Activated T-cell treated with anti-CD3 and anti-CD28 coated beads for 24 hours (primary cell): ENCODE results near the gene RAP1GDS1.
"Not testable (repeated sequence)": the region's sequence is repeated elsewhere in the genome, so short reads cannot be mapped to it uniquely, and the experiment has no call there.

Experiments used
- DNase-seq: peaks from one replicate; pipeline ENCODE4 v3.0.0-alpha.2; 2020; ENCODE audit warnings: low read depth

Gene RAP1GDS1

GRCh38 chr4:98433691-98434090 lies 172.5 kb downstream of the RAP1GDS1 start:
- DNase-seq = no peak

DNA sequence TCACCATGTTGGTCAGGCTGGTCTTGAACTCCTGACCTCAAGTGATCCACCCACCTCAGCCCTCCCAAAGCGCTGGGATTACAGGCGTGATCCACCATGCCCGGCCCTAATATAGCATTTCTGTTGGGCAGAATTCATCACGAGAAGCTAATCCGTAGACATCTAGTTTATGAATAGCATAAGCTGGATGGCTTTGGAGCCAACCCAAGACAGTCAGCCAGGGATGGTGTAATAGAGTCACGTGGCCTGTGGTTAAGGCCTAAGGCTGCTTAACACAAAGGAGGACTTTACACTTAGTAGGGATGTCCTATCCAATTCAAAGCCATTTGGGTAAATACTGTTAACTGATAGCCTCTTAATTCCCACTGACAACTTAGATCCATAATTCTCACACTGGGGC lies 173.6 kb downstream of the RAP1GDS1 start:
- no peak for DNase-seq

- no peak for DNase-seq
Measured at GRCh38 chr4:98444371-98444770, 183.2 kb downstream of the RAP1GDS1 start.

GRCh38 chr4:98446499-98447375 lies 185.6 kb downstream of the RAP1GDS1 start:
- DNase-seq = peak; percentile 44

GRCh38 chr4:98447648-98448047 lies 186.5 kb downstream of the RAP1GDS1 start:
- DNase-seq = no peak

GRCh38 chr4:98448908-98449307 lies 187.7 kb downstream of the RAP1GDS1 start:
- no peak for DNase-seq

DNA sequence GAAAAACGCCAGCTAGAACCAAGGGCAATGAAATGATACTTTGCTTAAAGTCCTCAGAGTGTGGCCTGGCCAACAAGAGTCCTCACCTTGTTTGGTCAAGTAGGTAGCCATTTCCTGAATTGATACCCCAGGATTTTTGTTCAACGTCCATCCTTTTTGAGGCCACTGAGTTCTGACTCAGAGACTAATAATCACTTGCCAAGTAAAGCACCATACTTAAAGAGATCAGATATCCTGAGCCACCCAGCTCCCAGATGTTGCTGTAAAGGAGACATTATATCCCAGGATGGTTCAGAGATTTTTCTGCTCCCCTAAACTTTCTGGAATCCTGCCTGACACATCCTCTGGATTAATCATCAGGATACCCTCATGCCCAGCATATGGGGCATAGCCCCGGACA lies 190.9 kb downstream of the RAP1GDS1 start:
- no peak for DNase-seq

DNA sequence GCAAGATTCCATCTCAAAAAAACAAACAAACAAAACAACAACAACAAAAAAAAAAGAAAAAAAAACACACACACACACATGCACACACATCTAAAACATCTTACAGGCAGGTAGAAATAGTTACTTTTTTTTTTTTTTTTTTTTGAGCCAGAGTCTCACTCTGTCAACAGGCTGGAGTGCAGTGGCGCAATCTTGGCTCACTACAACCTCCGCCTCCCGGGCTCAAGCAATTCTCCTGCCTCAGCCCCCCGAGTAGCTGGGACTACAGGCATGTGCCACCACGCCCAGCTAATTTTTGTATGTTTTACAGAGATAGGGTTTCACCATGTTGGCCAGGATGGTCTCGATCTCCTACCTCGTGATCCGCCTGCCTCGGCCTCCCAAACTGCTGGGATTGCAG lies 196.2 kb downstream of the RAP1GDS1 start:
- not testable (repeated sequence) for DNase-seq

DNA sequence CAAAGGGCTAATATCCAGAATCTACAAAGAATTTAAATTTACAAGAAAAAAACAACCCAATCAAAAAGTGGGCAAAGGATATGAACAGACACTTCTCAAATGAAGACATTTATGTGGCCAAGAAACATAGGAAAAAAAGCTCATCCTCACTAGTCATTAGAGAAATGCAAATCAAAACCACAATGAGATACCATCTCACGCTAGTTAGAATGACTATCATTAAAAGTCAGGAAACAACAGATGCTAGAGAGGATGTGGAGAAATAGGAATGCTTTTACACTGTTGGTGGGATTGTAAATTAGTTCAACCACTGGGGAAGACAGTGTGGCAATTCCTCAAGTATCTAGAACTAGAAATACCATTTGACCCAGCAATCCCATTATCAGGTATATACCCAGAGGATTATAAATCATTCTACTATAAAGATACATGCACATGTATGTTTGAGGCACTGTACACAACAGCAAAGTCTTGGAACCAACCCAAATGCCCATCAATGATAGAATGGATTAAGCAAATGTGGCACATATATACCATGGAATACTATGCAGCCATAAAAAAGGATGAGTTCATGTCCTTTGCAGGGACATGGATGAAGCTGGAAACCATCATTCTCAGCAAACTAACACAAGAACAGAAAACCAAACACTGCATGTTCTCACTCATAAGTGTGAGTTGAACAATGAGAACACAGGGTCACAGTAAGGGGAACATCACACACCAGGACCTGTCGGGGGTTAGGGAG lies 200.1 kb downstream of the RAP1GDS1 start:
- not testable (repeated sequence) for DNase-seq

DNA sequence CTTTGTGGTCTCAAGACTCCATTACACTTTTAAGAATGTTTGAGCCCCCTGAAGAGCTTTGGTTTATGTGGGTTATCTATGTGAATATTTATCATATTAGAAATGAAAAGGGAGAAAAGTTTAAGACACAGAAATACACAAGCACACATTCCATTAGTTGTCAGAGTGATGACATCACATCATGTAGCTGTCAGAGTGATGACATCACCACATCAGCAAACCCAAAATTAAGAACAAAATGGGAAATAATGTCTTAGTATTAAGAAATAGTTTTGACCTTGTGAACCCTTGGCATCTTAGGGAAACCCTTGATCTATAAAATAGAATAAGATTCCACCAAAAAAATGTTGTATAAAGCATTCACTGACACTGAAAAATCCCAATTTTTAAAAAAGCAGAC lies 201.3 kb downstream of the RAP1GDS1 start:
- DNase-seq = no peak

- no peak for DNase-seq
Measured at GRCh38 chr4:98466868-98467599, 205.8 kb downstream of the RAP1GDS1 start.

DNA sequence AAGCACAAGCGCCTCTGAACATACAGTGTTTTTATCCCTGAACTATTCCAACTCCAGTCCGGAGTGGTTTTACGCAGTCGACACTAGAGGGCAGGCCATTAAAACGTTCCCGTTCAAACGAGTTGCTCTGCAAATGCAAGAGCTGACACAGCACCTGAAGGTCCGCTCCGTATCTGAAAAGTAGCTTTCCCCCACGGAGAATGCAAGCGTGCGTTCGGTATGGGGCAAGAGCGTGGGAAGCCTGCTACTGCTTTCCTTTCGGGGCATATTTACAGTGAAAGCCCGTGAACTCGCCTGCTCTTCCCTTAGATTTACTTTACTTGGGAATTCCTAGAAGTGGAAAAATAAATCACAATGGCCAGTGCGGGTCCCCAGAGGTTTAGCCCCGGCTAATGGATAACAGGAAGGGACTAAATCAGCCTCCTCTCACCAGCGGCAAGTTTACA lies 206.5 kb downstream of the RAP1GDS1 start:
- peak; percentile 68 for DNase-seq

GRCh38 chr4:98468709-98469108 lies 207.5 kb downstream of the RAP1GDS1 start:
- DNase-seq = no peak

DNA sequence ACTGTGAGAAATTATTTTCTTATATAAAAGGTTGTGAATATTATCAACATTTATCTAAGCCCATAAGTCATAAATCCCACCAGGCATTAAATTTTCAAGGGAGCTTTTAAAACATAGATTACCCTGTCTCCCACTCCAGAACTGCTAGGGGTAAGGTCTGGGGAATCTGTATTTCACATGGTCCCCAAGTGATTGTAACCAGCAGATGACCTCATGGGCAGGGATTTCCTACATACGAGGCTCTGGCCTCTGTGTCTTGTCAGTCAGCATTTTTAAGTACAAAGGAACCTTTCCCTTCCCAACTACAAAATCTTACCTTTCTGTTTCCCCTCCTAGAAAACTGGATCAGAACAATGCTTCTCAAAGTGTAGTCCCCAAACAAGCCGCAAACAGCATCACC lies 208.6 kb downstream of the RAP1GDS1 start:
- no peak for DNase-seq

- no peak for DNase-seq
Measured at GRCh38 chr4:98470366-98470765, 209.2 kb downstream of the RAP1GDS1 start.

GRCh38 chr4:98470831-98471230 lies 209.6 kb downstream of the RAP1GDS1 start:
- DNase-seq = no peak

DNA sequence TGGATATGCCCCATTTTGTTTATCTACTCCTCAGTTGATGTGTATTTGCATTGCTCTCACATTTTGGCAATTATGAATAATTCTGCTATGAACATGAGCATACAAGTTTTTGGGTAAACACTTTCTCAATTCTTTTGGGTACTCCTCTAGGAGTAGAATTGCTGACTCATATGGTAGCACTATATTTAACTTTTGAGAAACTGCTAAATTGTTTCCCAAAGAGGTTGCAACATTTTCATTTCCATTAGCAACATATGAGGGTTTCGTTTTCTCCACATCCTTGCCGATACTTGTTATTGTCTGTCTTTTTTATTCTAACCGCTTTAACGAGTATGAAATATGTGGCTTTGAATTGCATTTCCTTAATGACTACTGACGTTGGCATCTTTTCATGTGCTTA lies 211.9 kb downstream of the RAP1GDS1 start:
- DNase-seq = no peak

- DNase-seq = no peak
Measured at GRCh38 chr4:98474408-98474844, 213.2 kb downstream of the RAP1GDS1 start.

- no peak for DNase-seq
Measured at GRCh38 chr4:98476891-98477290, 215.7 kb downstream of the RAP1GDS1 start.

- not testable (repeated sequence) for DNase-seq
Measured at GRCh38 chr4:98479590-98479989, 218.4 kb downstream of the RAP1GDS1 start.

- no peak for DNase-seq
Measured at GRCh38 chr4:98480535-98480934, 219.4 kb downstream of the RAP1GDS1 start.

DNA sequence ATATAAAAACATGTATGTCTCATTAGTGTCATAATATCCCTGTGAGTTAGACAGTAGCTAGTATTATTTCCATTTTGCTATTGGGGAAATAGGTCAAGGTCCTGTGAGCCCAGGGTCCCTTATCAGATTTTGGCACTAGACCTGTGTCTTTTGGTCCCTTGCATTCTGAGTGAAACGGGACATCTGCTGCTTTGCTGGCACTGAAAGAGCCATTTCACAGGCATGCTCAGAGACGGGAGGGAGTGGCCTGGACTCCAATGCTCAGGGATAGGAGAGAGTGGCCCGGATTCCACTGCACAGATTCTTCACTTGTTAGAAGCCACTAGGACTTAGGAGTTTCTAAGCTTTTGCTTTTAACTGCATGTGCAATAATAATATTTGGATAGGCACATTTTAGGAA lies 220.0 kb downstream of the RAP1GDS1 start:
- no peak for DNase-seq

DNA sequence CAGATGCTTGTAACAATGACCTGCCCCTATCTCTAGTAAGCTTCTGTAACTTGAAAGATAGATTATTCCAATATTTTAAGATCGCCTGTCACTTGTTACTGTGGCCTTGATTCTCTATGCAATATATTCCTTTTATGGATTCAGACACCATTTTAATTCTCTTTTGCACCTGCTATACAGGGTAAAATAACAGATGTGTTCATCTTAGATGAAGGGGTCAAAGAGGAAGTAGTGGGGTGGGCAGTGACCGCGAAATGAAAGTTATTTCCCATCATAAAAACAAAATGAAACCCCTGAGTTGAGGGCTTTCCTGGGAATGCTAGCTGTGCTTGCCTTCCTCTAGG lies 221.3 kb downstream of the RAP1GDS1 start:
- no peak for DNase-seq
